Measurements from ENCODE around the gene LRP11. TPM values are rescaled to one million over a fixed set of nuclear protein-coding genes. Genes with fewer than 3 reads are reported as not detected.

Gene LRP11
- polyA plus RNA-seq, 2 of the 4 experiments (the other 2 are of a cell fraction) = 48.9 to 57.7 TPM

DNA sequence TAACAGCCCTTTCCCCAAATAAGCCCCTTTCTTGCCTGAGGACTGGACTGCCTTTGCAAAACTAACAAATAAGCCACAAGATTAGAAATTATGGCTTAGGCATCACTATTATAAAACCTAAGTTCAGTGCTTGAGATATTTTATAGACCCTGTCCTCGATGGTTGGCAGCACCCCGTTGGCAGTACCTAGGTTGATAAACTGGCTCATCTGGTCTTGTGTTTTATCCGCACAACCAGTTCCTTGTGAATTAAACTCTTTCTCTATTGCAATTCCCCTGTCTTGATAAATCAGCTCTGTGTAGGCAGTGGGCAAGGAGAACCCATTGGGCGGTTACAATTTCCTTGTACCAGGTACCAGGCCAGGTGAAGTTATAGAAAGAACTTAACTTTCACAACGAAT lies 6.6 kb downstream of the LRP11 start:
- POLR2A ChIA-PET = no interaction called here
- no peak for FAIRE-seq
- peak overlapping the region; percentile 97 for H3K4me2 ChIP-seq
- no peaks in the 10 kb centered on the region for H3K9me3 ChIP-seq
- peaks cover 92% of the 10 kb centered on the region for H3K4me1 ChIP-seq
- no peak for DNase-seq (ENCODE audit: low read depth in 1 of 2, low spot score in 1 of 2)
- WGBS (ENCODE audit: missing lambda C conversion rate) = 86% methylated on average over 5 of the region's 5 CpGs
- CTCF ChIA-PET = interaction anchor here (0.6 to 1.3 kb wide), 3 partner anchors 8 to 1008 kb away, joined by 3 to 6 read pairs (median 5); no protein-coding TSS in a partner anchor
- peak overlapping the region; percentile 84 to 88 for H3K27ac ChIP-seq
- ATAC-seq = no peak
- H3K4me3 ChIP-seq = peak overlapping the region; percentile 33; the same call in 1 of the 3 replicates
- TF ChIP-seq JUNB (IDR thresholded peaks at IDR 0.05) = no peak
- TF ChIP-seq, protein P1, sequence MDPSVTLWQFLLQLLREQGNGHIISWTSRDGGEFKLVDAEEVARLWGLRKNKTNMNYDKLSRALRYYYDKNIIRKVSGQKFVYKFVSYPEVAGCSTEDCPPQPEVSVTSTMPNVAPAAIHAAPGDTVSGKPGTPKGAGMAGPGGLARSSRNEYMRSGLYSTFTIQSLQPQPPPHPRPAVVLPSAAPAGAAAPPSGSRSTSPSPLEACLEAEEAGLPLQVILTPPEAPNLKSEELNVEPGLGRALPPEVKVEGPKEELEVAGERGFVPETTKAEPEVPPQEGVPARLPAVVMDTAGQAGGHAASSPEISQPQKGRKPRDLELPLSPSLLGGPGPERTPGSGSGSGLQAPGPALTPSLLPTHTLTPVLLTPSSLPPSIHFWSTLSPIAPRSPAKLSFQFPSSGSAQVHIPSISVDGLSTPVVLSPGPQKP (IDR thresholded peaks at IDR 0.05; ENCODE audit: low read depth, low read length) = no peak
- no peak for TF ChIP-seq JUN (IDR thresholded peaks at IDR 0.05)
- TF ChIP-seq, protein P2, sequence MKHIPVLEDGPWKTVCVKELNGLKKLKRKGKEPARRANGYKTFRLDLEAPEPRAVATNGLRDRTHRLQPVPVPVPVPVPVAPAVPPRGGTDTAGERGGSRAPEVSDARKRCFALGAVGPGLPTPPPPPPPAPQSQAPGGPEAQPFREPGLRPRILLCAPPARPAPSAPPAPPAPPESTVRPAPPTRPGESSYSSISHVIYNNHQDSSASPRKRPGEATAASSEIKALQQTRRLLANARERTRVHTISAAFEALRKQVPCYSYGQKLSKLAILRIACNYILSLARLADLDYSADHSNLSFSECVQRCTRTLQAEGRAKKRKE (CRISPR knock-in tag; IDR thresholded peaks at IDR 0.05; ENCODE audit: low read depth) = no peak
- TF ChIP-seq MAFK (IDR thresholded peaks at IDR 0.05; ENCODE audit: partially characterized antibody) = no peak
- no peak for TF ChIP-seq SREBF2 (IDR thresholded peaks at IDR 0.05)
- TF ChIP-seq ESRRA (IDR thresholded peaks at IDR 0.05; ENCODE audit: borderline replicate concordance, low read length) = no peak
- TF ChIP-seq RARB (CRISPR knock-in tag; IDR thresholded peaks at IDR 0.05) = no peak
- no peak for TF ChIP-seq RAD21 (conservative IDR thresholded peaks at IDR 0.05 in 1 of 2, IDR thresholded peaks at IDR 0.05 in 1 of 2)
- TF ChIP-seq TFCP2L1 (CRISPR knock-in tag; IDR thresholded peaks at IDR 0.05) = no peak
- TF ChIP-seq NPAS2 (CRISPR knock-in tag; IDR thresholded peaks at IDR 0.05; ENCODE audit: borderline replicate concordance) = no peak
- TF ChIP-seq, protein P3, sequence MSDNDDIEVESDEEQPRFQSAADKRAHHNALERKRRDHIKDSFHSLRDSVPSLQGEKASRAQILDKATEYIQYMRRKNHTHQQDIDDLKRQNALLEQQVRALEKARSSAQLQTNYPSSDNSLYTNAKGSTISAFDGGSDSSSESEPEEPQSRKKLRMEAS (IDR thresholded peaks at IDR 0.05) = no peak
- no peak for TF ChIP-seq RFX5 (IDR thresholded peaks at IDR 0.05)

DNA sequence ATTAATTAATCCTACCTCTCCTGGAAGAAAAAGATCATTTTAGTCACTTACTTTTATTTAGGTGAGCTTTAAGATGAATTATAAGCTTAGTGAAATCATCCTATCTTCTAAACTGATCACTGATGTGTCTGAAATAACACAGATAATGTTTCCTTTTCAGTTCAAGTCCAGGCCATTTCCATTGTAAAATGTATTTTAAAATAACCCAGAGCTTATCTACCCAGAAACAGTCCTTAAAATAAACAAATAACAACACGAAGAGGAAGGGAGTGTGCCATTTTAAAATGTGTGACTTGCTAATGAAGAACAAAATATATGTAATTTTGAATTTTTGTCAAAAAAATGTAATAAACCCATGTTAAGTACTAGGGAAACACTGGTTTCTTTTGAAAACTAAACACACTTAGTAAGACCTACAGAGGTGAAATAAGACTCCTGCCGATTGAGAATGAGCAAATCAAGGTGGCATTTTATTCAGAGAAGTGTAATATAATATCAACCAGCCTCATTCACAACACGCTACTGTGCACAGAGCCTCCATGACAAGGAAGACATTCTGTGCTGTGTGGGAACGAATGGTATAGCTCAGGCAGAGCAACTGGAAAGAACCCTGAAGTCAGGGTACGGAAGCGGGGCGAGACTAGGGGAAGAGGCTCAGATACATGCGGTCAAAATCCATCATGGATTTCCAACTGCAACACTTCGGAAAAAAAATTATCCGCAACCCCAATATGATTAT lies 7.7 kb downstream of the LRP11 start:
- FAIRE-seq (no peak), ATAC-seq (no peak), DNase-seq (ENCODE audit: low read depth in 1 of 2, low spot score in 1 of 2) (no peak)
- peak overlapping the region; percentile 84 to 88 for H3K27ac ChIP-seq
- POLR2A ChIA-PET = no interaction called here
- H3K4me3 ChIP-seq = peak overlapping the region; percentile 33; the same call in 2 of the 3 replicates
- peaks cover 93% of the 10 kb centered on the region for H3K4me1 ChIP-seq
- CTCF ChIA-PET = interaction anchor here (1.0 to 1.3 kb wide), 4 partner anchors 9 to 15 kb away, joined by 3 to 6 read pairs (median 5); no protein-coding TSS in a partner anchor
- no peaks in the 10 kb centered on the region for H3K9me3 ChIP-seq
- TF ChIP-seq HOXB13 (CRISPR knock-in tag; IDR thresholded peaks at IDR 0.05; ENCODE audit: low read depth) (no peak), NPAS2 (CRISPR knock-in tag; IDR thresholded peaks at IDR 0.05; ENCODE audit: borderline replicate concordance) (no peak), EHF (CRISPR knock-in tag; IDR thresholded peaks at IDR 0.05) (no peak), JUNB (IDR thresholded peaks at IDR 0.05) (no peak), EP300 (IDR thresholded peaks at IDR 0.05) (no peak), HEYL (CRISPR knock-in tag; IDR thresholded peaks at IDR 0.05) (no peak), MAFK (IDR thresholded peaks at IDR 0.05; ENCODE audit: partially characterized antibody) (no peak), FOXS1 (CRISPR knock-in tag; IDR thresholded peaks at IDR 0.05) (no peak)
- TF ChIP-seq, protein P4, sequence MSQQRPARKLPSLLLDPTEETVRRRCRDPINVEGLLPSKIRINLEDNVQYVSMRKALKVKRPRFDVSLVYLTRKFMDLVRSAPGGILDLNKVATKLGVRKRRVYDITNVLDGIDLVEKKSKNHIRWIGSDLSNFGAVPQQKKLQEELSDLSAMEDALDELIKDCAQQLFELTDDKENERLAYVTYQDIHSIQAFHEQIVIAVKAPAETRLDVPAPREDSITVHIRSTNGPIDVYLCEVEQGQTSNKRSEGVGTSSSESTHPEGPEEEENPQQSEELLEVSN (IDR thresholded peaks at IDR 0.05; ENCODE audit: borderline replicate concordance, low read depth) = no peak
- WGBS (ENCODE audit: missing lambda C conversion rate) = 58% methylated on average over 10 of the region's 10 CpGs
- H3K4me2 ChIP-seq = peak overlapping the region; percentile 97

DNA sequence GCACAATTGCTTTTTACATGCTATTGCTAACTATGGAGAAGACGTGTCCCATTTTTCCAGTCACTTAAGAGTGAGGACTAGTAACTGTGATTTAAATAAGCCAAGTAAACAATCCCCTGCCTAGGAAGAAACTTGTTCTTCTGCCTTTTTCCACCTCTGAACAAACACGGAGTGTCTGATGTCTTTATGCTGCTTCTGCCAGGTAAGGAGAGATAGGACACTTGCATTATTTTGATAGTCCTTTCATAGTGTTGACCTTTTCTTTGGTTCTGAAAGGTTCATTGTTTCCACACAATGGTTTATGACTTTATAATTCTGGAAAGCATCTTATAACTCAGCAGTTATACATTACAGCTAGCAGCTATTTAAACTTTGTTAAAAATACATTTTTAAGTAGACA lies 8.4 kb downstream of the LRP11 start:
- peak overlapping the region; percentile 33 for H3K4me3 ChIP-seq

More for the DNA sequence above, 8.4 kb downstream of the LRP11 start:
- TF ChIP-seq HDAC2 (IDR thresholded peaks at IDR 0.05) (no peak), ZNF302 (CRISPR knock-in tag; IDR thresholded peaks at IDR 0.05) (no peak), MAFK (IDR thresholded peaks at IDR 0.05; ENCODE audit: partially characterized antibody) (no peak), SMC3 (IDR thresholded peaks at IDR 0.05) (no peak), ZFP36 (IDR thresholded peaks at IDR 0.05; ENCODE audit: borderline replicate concordance, partially characterized antibody) (no peak), RFX5 (IDR thresholded peaks at IDR 0.05) (no peak), BHLHE40 (IDR thresholded peaks at IDR 0.05; ENCODE audit: low read depth, low read length) (no peak), ZC3H11A (IDR thresholded peaks at IDR 0.05) (no peak), JUNB (IDR thresholded peaks at IDR 0.05) (no peak), CBX8 (IDR thresholded peaks at IDR 0.05) (no peak), EP300 (IDR thresholded peaks at IDR 0.05) (no peak), ESRRA (IDR thresholded peaks at IDR 0.05; ENCODE audit: borderline replicate concordance, low read length) (no peak), JUN (IDR thresholded peaks at IDR 0.05) (no peak), CHD2 (IDR thresholded peaks at IDR 0.05; ENCODE audit: low read length, partially characterized antibody) (no peak), RAD21 (conservative IDR thresholded peaks at IDR 0.05 in 1 of 2, IDR thresholded peaks at IDR 0.05 in 1 of 2) (no peak)
- TF ChIP-seq, protein P3 (IDR thresholded peaks at IDR 0.05) = no peak
- TF ChIP-seq, protein P5, sequence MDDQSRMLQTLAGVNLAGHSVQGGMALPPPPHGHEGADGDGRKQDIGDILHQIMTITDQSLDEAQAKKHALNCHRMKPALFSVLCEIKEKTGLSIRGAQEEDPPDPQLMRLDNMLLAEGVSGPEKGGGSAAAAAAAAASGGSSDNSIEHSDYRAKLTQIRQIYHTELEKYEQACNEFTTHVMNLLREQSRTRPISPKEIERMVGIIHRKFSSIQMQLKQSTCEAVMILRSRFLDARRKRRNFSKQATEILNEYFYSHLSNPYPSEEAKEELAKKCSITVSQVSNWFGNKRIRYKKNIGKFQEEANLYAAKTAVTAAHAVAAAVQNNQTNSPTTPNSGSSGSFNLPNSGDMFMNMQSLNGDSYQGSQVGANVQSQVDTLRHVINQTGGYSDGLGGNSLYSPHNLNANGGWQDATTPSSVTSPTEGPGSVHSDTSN (IDR thresholded peaks at IDR 0.05) = no peak
- TF ChIP-seq, protein P2 (CRISPR knock-in tag; IDR thresholded peaks at IDR 0.05; ENCODE audit: low read depth) = no peak
- POLR2A ChIA-PET = no interaction called here
- Histone ChIP-seq H3K4me1 (peaks cover 93% of the 10 kb centered on the region), H3K4me2 (peak overlapping the region; percentile 97), H3K9me3 (no peaks in the 10 kb centered on the region), H3K27ac (peak overlapping the region; percentile 88 to 91)
- ATAC-seq (no peak), DNase-seq (ENCODE audit: low read depth in 1 of 2, low spot score in 1 of 2) (no peak), FAIRE-seq (no peak)
- CTCF ChIA-PET = interaction anchor here (1.0 to 1.2 kb wide), 2 partner anchors 8 to 12 kb away, joined by 3 to 5 read pairs; no protein-coding TSS in a partner anchor
- 4% methylated on average over 2 of the region's 2 CpGs for WGBS (ENCODE audit: missing lambda C conversion rate)

Measured in A549 (cell line).